ENCODE data around the gene RNF144A.

DNA sequence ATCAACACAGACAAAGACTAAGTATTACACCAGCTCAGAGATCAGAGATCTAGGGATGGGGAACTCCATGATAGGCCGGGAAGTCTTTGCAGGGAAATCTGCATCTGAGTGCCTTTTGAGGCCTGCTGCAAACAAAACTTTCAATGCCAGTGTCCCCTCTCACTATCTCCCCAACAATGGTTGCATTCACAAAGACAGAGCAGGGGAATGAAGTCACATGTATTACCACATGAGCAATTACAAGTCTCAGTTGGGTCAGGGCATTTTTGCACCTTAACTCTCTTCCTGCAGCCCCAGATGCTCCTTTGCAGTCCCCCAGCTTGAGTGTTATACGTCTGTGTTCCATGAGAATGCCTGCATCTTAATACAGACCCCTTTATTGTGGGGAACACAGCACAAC lies 1.8 kb upstream of the RNF144A start:
- TF ChIP-seq CTCF (IDR thresholded peaks at IDR 0.05) (no peak), POLR2A (IDR thresholded peaks at IDR 0.05) (no peak), POLR2AphosphoS5 (IDR thresholded peaks at IDR 0.05) (no peak), EP300 (IDR thresholded peaks at IDR 0.05) (no peak)
